ENCODE results near the gene TUBGCP6.

GRCh38 chr22:50271519-50271970 lies 26.7 kb upstream of the TUBGCP6 start:
- TF ChIP-seq CTCF (IDR thresholded peaks at IDR 0.05; ENCODE audit: low read depth, low read length) (no peak), POLR2A (IDR thresholded peaks at IDR 0.05; ENCODE audit: extremely low read depth, insufficient read length) (no peak), MAX (IDR thresholded peaks at IDR 0.05; ENCODE audit: low read depth, low read length) (no peak)
